Measurements from ENCODE around the gene SMAD7.

Gene SMAD7

DNA sequence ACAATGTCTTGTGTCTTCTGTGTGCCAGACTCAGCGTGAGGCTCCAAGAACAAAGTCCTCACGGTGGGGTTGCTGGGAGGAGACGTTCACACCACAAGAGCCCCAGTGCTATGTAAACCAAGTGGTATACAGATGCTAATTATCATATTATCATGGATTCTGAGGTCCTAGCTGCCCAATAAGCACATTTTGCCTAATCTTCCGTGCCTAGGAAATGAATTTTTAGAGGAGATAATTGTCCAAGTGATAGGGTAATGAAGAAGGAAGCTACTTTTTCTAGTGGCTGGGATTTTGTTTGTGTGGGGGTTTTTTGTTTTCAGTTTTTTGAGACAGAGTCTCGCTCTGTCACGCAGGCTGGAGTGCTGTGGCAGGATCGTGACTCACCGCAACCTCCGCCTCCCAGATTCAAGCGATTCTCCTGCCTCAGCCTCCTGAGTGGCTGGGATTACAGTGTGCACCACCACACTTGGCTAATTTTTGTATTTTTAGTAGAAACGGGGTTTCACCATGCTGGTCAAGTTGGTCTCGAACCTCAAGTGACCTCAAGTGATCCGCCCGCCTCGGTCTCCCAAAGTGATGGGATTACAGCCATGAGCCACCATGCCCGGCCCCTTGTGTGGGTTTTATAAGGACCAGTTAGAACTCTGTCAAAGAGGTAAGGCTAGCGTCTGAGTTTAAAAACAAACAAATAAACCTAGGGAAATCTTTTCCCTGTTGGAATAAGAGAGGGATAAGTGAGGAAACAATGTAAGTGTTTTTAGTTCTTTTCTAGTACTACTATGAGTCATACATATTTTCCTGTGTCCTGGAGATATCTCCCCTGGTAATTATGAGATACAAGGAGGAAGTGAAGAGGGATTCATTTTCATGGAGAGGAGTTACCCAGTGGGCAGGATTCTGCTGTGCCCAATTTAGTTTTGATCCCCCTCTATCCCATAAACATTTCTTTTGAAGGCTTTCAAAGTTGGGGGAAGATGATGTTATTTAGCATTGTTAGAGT, 9.5 kb upstream of the SMAD7 start:
- no peak for DNase-seq

DNA sequence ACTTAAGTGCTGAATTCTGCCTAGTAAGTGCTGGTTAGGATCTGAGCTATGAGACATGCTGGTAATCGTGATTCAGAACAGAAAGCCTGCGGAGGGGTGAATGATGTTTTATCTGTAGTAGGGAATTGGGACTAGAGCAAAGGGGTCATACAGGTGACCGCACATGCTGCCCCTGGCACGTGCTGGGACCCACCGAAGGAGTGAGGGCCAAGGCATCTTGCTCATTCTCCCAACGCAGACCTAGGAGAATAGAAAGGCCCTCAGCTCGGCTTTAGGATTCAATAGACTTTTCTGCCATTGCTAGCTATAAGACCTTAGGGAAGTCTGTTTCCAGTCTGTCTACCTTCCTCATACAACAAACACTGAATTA, 8.8 kb upstream of the SMAD7 start:
- no peak for DNase-seq

DNA sequence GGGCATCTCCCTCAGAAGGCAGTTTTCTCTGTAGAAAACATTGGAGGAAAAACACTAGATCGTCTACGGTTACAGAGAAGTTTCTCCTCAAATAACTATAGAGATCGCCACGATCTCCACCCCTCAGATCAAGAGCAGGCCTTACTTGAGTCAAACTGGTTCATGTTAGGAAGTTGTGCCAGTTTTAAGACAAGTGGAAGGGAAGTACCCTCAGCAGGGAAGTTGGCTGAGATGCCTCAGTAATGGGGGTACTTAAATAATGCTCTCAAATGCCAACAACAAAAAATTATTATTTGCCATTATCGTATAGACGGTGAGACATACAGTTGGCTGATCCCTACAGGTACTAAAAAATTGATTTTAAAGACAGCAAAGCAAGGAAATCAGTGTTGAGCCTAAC, 8.2 kb upstream of the SMAD7 start:
- DNase-seq: no peak

DNA sequence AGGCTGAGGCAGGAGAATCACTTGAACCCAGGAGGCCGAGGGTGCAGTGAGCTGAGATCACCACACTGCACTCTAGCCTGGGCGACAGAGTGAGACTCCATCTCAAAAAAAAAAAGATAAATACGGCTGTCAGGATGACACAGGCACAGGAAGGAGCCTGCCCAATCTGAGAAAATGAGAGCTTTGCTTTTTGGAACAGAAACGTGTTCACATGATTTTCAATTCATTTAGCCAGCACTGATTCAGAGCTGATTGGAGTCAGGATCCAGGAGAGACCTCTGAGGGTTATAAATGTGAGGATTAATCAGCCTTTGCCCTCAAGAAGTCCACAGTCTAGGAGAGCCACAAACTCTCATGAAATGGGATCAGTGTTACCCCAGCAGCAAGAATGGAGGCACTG, 6.9 kb upstream of the SMAD7 start:
- no peak for DNase-seq

DNA sequence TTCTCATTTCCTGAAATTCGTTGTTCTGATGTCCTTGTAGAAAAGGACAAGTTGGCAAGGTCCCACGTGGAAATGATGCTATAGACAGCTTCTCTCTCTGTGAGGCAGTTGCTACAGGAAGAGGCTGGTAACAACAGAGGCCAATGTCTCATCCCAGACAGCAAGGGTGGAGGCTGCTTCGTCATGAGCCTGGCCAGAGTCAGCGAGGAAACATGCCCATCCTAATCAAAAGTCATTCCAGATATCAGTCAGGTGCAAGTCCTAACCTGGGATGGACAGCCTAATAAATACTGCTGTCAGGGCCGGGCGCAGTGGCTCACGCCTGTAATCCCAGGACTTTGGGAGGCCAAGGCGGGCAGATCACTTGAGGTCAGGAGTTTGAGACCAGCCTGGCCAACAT, 6.4 kb upstream of the SMAD7 start:
- no peak for DNase-seq

DNA sequence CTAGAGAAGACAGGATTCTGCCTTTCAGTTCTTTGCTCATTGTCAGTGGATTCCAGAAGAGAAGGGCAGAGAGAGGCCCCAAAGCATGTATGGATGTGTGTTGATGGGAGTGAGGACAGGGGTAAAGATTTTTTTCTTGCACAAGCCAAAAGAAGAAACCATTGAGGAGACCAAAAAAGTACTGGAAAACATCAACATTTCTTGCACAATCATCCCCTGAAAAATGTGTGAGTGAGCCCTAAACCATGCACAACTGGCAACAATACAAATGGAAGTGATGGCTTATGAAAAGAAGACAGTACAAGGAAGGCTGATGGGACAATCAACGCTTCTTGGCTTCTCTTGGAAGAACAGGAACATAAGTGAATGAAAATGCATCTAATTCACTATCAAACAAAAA, 5.6 kb upstream of the SMAD7 start:
- no peak for DNase-seq

DNA sequence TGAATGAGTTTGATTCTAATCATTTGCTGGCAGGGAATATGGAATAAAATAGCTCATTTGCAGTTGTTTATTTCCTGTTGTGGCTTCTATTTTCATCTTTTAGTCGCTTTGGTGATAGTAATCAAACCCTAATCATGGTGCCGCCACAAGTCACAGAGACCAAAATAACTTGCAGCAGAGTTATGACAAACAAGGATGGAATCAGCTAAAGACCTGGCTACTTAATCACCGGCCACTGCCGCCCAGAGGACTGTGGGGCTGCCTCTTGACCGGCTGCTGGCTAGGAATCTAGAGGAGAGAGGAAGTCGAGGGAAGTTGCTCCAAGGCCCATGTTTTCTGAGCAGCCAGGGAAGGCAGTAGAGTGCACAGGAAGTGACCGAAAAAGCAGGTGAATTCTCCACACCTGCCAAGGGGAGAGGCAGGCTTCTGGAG, 5.1 kb upstream of the SMAD7 start:
- no peak for DNase-seq

DNA sequence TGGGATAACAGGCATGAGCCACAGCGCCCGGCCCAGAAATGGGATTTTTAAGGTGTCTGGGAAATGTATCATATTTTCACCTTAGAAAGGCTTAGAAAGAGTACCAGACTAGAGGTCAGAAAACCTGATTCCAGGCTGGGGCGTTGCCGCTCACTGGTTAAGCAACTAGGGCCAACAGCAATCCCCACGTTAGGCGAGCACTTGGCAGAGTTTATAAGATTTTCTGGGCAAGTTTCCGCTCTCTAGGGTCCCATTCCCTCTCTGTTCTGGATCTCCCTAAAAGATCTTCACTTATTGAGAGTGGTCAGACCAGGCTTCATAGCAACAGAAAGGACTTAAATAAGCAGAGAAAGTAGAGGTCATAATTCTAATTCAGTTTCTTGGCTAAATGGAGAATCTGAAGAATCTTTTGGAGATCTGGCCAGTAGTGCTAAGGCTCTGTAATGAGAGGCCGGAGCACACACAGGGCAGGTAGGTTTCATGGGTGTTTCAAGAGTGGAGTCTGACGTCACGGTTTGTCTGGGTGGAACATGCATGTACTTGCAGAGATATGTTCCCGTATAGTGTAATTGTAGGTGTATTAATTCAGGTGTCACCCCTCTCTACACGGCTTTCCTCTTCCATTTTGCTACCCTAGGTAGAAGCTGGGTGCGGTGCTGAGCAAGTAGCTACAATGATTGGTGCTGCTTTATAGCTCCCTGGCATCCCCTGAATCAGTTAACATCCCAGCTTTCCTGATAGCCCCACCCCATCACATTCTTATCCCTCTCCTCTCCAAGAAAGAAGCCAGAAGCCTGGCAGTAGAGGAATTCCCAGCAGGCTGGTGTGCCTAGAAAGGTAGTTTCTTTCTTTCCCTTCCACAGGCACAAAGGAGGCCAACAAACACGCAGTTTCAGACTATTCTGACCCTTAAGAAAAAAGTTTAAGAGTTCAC, 4.4 kb upstream of the SMAD7 start:
- no peak for DNase-seq

DNA sequence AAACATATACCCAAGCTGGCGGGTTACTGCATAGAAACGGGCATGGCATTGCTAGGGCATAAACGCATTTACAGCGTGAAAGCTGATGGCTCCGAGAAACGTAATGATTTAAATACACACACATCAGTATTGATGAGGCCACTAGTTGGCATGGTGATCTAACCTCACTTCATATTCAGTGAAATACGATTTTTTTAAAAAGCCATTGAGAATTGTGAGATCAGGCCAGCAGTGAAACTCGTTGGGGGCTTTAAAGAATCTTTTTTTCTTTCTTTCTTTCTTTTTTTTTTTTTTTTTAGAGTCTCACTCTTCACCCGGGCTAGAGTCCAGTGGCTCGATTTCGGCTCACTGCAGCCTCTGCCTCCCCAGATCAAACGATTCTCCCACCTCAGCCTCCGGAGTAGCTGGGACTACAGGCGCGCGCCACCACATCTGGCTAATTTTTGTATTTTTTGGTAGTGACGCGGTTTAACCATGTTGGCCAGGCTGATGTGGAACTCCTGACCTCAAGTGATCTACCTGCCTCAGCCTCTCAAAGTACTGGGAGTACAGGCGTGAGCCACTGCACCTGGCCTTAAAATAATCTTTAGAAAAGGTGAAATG, 2.4 kb upstream of the SMAD7 start:
- DNase-seq: no peak

DNA sequence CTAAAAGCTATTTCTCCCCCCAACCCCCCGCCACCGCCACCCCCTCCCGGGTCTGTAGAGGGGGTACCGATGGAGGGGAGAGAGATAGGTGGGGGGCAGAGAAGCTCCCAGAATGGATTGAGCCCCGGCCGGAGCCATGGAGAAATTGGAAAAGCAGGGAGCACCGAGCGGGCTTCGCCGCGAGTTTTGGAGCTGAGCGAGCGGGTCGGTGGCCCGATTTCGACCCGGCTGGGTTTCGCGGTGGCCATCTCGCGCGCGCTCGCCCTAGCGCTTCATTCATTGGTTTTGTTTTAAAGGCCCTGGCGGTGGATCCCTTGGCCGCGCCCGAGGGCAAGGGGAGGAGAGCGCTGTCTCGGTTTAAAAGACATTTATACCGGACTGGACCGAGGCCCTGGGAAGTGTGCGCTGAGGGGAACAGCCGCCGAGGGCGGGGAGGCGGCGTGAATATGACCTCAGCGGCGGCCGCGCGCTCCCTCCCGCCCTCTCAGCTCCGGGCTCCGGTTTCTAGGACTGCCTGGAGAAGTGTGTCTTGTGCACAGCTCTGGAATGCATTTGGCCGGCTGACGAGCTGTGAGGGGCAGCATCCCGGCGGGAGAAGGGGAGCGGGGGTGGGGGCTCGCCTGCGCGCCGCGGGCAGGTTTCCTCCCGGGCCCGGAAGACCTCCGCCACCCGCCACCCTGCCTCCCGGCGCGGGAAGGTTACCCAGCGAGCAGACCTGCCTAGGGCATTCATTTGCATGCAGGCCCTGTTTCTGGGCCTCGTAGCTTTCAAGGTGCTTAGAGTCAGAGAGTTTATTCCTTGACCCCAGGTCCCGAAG, 1.7 kb upstream of the SMAD7 start:
- no peak for DNase-seq

DNA sequence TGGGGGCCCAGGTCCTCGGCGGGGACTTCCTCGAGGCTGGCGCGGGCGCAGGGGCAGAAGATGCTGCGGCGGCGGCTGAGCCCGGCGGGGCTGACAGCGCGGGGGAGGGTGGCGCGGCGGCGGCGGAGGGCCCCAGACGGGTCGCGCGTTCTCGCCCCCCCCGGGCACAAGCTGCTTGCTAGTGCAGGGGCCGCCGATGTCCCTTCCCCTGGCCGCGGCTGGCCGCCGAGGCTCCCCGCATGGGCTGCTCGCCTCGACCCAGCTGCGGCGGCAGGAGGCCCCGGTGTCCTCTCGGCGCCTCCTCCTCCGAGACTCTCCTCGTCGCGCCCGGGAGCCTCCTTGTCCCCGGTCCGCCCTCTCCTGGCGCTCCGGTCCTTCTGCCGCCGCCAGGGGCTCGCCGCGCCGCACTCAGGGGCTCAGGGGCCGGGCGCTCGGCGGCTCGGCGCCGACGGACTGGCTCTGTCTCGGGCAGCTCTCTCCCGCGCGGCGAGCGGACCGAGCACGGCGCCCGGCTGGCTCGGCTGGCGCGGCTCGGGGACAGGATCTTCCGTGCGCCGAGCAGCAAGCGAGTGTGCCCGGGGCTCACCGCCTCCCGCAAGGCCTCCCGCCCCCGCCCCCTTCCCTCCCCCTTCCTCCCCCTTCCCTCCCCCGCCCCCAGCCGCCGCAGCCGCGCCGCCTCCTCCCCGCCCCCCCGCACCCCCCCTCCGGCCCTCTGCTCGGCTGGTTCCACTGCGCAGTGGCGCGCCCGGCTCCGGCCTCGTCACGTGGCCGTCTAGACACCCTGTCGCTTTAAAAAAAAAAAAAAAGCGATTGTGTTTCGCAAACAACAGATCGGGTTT, 902 bp upstream of the SMAD7 start:
- DNase-seq: peak; percentile 68

DNA sequence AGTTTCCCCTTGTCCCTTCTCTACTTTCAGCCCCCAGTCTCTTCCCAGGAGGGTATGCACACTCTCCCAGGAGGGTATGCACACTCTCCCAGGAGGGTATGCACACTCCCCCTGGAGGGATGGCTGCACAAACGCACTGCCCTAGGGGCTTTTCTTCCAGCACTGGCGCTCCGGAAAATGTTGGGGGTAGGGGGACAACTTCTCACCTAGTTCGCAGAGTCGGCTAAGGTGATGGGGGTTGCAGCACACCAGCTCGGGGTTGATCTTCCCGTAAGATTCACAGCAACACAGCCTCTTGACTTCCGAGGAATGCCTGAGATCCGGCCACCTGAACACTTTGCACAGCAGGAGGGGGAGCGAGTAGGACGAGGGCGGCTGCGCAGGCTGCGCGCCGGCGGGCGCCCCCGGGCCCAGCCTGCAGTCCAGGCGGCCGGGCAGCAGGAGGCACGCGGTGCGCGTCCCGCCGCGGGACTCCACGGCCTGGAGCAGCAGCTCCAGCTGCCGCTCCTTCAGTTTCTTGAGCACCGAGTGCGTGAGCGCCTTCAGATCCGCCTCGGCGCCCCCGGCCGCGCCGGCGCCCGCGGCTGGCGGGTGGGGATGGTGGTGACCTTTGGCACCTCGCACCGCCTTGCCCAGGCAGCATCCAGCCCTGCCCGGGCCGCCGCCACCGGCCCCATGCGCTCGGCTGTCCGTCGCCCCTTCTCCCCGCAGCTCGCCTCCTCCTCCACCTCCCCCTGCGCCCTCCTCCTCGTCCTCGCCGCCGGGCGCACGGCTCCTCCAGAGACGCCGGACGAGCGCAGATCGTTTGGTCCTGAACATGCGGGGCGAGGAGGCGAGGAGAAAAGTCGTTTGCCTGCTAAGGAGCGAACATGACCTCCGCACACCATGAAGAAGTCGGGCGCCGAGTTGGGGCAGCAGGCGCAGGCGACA, 894 bp downstream of the SMAD7 start:
- DNase-seq: no peak

DNA sequence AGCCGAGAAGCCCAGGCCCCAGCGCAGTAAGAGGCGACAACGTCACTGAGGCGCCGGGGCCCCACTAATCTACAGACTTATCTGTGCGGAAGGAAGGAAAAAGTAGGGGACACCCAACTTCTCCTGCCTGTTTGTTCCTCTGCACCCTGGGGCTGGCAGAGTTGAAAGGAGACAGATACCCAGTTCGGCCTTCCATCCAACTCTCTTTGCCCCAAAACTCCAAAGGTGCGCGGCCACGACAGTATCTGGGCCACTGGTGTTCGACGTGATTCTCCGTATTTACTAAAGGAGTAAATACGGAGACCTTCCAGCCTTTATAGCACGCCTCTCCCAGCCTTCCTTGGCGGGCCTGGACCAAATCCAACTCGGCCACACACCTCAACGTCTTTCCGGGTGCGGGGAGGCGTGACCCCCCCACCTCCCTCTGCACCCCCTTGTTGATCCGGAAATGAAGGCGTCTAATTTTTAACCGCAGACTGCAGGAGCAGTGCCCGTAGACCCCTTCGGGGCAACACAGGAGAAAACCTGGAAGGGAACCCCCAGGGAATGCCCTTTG, 1.6 kb downstream of the SMAD7 start:
- no peak for DNase-seq

DNA sequence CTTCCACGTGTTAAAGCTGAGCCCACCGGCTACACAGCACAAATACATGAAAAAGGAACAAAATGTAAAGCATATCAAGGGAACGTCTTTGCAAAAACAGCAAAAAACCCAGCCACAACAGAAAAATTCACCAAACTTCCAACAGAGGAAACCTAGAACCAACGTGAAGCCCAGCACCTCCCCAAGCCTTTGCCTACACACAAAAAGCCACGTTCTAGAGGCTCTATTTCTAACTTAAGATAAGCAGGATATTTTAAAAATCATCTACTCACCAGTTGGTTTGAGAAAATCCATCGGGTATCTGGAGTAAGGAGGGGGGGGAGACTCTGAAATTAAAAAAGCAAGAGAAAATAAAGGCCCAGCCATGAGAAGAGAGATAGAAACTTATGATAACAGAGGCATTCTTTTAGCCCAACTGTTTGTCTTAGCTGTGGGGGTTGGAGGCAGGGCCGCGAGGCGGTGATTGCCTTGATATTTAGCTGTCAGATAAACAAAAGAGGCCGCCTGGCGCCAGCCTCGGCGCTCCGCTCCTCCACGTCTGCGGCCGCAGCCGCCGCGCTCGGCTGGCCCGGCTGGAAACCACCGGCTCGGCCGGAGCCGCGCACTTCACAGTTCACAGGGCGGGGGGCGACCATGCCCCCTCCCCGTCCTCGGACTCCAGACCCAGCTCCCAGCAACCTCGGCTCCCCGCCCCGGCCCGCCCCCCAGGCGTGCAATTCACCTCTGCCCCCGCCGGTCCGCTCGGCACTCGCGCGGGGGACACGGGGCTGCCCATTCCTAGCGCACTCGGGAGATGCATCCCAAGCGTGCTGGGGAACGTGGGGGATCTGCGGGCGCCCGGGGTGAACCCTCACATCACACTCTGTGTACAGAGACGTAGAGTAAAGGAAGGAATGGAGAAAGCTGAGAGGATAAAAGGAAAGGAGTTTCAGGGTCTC, 2.4 kb downstream of the SMAD7 start:
- no peak for DNase-seq

DNA sequence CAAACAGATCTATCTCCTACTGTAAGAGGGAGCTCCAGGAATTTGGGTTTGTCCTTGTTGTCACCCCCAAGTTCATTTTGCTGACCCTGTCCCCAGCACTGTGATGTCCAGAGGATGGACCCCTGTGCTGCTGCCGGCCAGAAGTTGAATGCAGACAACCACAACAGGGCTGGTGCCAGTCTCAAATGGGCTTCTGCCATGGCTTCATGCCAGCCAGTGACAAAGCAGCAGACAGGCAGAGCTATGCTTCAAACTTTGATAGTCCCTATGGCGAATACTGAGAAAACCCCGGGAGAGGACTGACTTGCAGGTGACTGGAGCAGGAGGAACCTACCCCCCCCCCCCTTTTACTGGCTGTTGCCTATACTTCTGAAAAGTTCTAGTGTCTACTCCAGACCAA, 3.2 kb downstream of the SMAD7 start:
- no peak for DNase-seq

DNA sequence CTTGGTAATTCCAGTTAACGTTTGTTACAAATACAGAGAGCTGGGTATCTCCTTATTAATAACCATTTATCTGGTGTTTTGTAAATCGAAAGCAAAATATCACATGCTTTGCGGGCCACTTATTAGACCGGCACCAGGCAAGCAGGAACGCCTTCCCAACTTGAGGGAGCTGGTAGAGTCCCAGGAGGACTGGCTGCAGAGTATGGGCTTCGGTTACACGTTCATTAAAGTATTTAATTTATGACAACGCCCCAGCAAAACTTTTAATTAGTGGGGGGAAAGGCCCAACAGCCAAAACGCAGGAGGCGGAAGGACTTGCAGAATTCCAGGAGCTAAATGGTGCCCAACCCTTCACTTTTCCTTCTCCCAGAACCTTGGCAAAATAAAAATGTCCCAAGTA, 3.7 kb downstream of the SMAD7 start:
- no peak for DNase-seq

DNA sequence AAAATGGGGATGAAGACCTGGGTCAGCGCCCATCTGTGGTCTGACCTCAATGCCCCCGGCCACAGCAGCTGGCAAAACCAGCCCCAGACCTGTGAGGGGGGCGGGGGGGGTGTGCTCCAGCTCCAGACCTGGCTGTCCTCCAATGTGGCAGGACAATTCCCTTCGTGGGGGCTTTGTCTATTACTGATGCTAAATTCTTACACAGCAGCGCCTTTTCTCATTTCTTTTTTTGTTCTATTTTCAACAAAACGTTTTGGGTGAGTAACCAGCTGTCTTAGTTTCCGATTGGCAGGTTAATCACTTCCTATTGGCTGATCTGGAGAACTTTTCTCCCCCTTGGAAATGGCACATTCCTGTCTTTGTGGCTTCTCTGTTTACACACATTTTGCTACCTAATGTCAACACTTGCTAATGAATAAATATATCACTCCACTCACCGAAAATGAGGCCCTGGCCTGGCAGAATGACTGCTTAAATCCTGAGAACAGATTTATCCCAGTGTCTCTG, 4.4 kb downstream of the SMAD7 start:
- DNase-seq: peak; percentile 77

DNA sequence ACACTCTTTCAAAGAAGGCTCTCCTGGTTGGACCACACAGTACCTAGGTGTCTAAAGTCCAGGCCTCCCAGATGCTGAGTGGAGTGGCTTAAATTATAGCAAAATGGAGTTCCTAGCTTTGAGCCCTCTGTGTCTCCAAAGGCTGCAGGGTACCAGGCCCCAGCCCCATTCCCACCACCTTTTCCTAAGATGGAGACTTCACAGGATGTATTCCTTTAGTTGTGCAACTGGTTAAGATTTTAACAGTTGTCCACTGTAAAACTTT, 4.9 kb downstream of the SMAD7 start:
- DNase-seq: no peak

DNA sequence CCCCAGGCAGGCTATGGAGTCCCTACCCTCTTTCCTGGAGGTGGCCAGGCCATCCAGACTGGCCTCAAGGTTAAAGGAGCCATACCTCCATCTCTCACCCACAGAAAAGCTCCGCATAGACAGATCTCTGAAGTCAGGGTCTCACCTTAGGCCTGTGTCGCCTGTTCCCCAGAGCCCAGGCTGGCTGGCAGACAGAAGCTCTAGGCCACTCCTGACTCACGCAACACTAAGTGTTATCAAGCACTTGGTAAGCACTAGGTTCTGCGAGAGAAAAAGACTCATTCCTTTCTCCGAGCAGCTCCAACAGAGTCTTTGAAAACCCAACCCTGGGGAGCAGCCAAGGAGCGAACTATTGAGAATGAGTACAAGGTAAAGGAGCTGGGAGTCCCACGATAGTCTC, 6.1 kb downstream of the SMAD7 start:
- DNase-seq: no peak

All from SHP77 treated with DMSO at 0.1 percent for 48 hours (cell line).